ENCODE results near the gene TMC6. TPM values are rescaled to one million over a fixed set of nuclear protein-coding genes. Genes with fewer than 3 reads are reported as not detected.

TMC6 gene
- total and polyA plus RNA-seq, 2 experiments from 2014 or later, result 50.0 to 72.2 TPM

DNA sequence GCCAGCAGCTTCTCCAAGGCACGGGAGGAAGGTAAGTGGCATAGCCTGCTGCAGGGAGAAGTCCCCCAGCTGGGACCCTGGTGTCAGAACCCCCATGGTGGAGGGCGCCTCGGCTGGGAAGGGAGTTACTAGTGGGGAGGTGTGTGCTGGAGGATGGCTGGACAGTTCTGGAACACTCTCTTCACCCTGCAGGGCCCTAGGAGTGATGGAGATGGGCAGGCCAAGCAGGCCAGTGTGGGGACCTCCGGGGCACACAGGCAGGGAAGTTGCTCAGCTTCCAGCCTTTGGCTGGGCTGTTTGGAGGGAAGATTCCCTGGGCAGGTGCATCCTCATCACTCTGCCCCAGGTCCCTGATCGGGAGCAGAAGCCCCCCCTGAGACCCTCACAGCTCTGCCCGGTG is 18.3 kb upstream of the TMC6 start (continued):
- TF ChIP-seq, protein P1, sequence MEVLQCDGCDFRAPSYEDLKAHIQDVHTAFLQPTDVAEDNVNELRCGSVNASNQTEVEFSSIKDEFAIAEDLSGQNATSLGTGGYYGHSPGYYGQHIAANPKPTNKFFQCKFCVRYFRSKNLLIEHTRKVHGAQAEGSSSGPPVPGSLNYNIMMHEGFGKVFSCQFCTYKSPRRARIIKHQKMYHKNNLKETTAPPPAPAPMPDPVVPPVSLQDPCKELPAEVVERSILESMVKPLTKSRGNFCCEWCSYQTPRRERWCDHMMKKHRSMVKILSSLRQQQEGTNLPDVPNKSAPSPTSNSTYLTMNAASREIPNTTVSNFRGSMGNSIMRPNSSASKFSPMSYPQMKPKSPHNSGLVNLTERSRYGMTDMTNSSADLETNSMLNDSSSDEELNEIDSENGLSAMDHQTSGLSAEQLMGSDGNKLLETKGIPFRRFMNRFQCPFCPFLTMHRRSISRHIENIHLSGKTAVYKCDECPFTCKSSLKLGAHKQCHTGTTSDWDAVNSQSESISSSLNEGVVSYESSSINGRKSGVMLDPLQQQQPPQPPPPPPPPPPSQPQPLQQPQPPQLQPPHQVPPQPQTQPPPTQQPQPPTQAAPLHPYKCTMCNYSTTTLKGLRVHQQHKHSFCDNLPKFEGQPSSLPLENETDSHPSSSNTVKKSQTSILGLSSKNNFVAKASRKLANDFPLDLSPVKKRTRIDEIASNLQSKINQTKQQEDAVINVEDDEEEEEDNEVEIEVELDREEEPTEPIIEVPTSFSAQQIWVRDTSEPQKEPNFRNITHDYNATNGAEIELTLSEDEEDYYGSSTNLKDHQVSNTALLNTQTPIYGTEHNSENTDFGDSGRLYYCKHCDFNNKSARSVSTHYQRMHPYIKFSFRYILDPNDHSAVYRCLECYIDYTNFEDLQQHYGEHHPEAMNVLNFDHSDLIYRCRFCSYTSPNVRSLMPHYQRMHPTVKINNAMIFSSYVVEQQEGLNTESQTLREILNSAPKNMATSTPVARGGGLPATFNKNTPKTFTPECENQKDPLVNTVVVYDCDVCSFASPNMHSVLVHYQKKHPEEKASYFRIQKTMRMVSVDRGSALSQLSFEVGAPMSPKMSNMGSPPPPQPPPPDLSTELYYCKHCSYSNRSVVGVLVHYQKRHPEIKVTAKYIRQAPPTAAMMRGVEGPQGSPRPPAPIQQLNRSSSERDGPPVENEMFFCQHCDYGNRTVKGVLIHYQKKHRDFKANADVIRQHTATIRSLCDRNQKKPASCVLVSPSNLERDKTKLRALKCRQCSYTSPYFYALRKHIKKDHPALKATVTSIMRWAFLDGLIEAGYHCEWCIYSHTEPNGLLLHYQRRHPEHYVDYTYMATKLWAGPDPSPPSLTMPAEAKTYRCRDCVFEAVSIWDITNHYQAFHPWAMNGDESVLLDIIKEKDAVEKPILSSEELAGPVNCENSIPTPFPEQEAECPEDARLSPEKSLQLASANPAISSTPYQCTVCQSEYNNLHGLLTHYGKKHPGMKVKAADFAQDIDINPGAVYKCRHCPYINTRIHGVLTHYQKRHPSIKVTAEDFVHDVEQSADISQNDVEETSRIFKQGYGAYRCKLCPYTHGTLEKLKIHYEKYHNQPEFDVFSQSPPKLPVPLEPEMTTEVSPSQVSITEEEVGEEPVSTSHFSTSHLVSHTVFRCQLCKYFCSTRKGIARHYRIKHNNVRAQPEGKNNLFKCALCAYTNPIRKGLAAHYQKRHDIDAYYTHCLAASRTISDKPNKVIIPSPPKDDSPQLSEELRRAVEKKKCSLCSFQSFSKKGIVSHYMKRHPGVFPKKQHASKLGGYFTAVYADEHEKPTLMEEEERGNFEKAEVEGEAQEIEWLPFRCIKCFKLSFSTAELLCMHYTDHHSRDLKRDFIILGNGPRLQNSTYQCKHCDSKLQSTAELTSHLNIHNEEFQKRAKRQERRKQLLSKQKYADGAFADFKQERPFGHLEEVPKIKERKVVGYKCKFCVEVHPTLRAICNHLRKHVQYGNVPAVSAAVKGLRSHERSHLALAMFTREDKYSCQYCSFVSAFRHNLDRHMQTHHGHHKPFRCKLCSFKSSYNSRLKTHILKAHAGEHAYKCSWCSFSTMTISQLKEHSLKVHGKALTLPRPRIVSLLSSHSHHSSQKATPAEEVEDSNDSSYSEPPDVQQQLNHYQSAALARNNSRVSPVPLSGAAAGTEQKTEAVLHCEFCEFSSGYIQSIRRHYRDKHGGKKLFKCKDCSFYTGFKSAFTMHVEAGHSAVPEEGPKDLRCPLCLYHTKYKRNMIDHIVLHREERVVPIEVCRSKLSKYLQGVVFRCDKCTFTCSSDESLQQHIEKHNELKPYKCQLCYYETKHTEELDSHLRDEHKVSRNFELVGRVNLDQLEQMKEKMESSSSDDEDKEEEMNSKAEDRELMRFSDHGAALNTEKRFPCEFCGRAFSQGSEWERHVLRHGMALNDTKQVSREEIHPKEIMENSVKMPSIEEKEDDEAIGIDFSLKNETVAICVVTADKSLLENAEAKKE (CRISPR knock-in tag; IDR thresholded peaks at IDR 0.05), result no peak
- no peak for TF ChIP-seq EZH2 (IDR thresholded peaks at IDR 0.05; ENCODE audit: low read depth, unreplicated experiment)
- no peak for TF ChIP-seq JUNB (IDR thresholded peaks at IDR 0.05; ENCODE audit: unreplicated experiment)
- TF ChIP-seq, protein P2, sequence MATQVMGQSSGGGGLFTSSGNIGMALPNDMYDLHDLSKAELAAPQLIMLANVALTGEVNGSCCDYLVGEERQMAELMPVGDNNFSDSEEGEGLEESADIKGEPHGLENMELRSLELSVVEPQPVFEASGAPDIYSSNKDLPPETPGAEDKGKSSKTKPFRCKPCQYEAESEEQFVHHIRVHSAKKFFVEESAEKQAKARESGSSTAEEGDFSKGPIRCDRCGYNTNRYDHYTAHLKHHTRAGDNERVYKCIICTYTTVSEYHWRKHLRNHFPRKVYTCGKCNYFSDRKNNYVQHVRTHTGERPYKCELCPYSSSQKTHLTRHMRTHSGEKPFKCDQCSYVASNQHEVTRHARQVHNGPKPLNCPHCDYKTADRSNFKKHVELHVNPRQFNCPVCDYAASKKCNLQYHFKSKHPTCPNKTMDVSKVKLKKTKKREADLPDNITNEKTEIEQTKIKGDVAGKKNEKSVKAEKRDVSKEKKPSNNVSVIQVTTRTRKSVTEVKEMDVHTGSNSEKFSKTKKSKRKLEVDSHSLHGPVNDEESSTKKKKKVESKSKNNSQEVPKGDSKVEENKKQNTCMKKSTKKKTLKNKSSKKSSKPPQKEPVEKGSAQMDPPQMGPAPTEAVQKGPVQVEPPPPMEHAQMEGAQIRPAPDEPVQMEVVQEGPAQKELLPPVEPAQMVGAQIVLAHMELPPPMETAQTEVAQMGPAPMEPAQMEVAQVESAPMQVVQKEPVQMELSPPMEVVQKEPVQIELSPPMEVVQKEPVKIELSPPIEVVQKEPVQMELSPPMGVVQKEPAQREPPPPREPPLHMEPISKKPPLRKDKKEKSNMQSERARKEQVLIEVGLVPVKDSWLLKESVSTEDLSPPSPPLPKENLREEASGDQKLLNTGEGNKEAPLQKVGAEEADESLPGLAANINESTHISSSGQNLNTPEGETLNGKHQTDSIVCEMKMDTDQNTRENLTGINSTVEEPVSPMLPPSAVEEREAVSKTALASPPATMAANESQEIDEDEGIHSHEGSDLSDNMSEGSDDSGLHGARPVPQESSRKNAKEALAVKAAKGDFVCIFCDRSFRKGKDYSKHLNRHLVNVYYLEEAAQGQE (IDR thresholded peaks at IDR 0.05; ENCODE audit: unreplicated experiment), result no peak
- TF ChIP-seq, protein P3, sequence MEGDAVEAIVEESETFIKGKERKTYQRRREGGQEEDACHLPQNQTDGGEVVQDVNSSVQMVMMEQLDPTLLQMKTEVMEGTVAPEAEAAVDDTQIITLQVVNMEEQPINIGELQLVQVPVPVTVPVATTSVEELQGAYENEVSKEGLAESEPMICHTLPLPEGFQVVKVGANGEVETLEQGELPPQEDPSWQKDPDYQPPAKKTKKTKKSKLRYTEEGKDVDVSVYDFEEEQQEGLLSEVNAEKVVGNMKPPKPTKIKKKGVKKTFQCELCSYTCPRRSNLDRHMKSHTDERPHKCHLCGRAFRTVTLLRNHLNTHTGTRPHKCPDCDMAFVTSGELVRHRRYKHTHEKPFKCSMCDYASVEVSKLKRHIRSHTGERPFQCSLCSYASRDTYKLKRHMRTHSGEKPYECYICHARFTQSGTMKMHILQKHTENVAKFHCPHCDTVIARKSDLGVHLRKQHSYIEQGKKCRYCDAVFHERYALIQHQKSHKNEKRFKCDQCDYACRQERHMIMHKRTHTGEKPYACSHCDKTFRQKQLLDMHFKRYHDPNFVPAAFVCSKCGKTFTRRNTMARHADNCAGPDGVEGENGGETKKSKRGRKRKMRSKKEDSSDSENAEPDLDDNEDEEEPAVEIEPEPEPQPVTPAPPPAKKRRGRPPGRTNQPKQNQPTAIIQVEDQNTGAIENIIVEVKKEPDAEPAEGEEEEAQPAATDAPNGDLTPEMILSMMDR (conservative IDR thresholded peaks at IDR 0.05; ENCODE audit: low read depth in 2 of 2), result no peak
